ENCODE results near the gene CT45A1.
"Not testable (repeated sequence)": the region's sequence is repeated elsewhere in the genome, so short reads cannot be mapped to it uniquely, and the experiment has no call there.

The CT45A1 gene

GRCh38 chrX:135713183-135713689 lies at the start of gene CT45A1:
CT45A1 (plus strand) TSS chrX:135713639; CDS start chrX:135718941, 5,302 bp downstream.
- not testable (repeated sequence) for DNase-seq (ENCODE audit: low read depth)

GRCh38 chrX:135672979-135673378 lies 40.5 kb upstream of the CT45A1 start:
- not testable (repeated sequence) for DNase-seq (ENCODE audit: low read depth)

GRCh38 chrX:135688137-135688536 lies 25.3 kb upstream of the CT45A1 start:
- DNase-seq (ENCODE audit: low read depth): no peak

GRCh38 chrX:135695471-135695870 lies 18.0 kb upstream of the CT45A1 start:
- DNase-seq (ENCODE audit: low read depth): no peak

GRCh38 chrX:135697601-135698000 lies 15.8 kb upstream of the CT45A1 start:
- no peak for DNase-seq (ENCODE audit: low read depth)

- DNase-seq (ENCODE audit: low read depth): no peak
Observed at GRCh38 chrX:135698924-135699323, 14.5 kb upstream of the CT45A1 start.

- no peak for DNase-seq (ENCODE audit: low read depth)
Observed at GRCh38 chrX:135707880-135708279, 5.6 kb upstream of the CT45A1 start.

- no peak for DNase-seq (ENCODE audit: low read depth)
Observed at GRCh38 chrX:135713795-135714194, 356 bp downstream of the CT45A1 start.

GRCh38 chrX:135734666-135735065 lies 21.2 kb downstream of the CT45A1 start:
- DNase-seq (ENCODE audit: low read depth): not testable (repeated sequence)

GRCh38 chrX:135737366-135738071 lies 24.1 kb downstream of the CT45A1 start:
- DNase-seq (ENCODE audit: low read depth): no peak

GRCh38 chrX:135740681-135741149 lies 27.3 kb downstream of the CT45A1 start:
- DNase-seq (ENCODE audit: low read depth): peak; percentile 24

- no peak for DNase-seq (ENCODE audit: low read depth)
Observed at GRCh38 chrX:135741192-135741715, 27.8 kb downstream of the CT45A1 start.

GRCh38 chrX:135744739-135745138 lies 31.3 kb downstream of the CT45A1 start:
- not testable (repeated sequence) for DNase-seq (ENCODE audit: low read depth)

GRCh38 chrX:135768091-135768490 lies 54.7 kb downstream of the CT45A1 start, which contains the start of gene CT45A3:
CT45A3 (minus strand) TSS chrX:135768191; CDS start chrX:135764444, 3,747 bp downstream.
- not testable (repeated sequence) for DNase-seq (ENCODE audit: low read depth)
